GM10248 (cell line): Measurements from ENCODE around the gene SMURF1.

Source experiments
- CTCF ChIA-PET: fragments of 300-600 bp; sonication (Branson Sonifier 250); formaldehyde crosslinking; extraction: SDS; loops from one replicate; lab custom pipeline; 2021; ENCODE audit warnings: antibody characterized with exemption; lab: Yijun Ruan, JAX
- POLR2A ChIA-PET: fragments of 350-650 bp; sonication (Branson Sonifier 250); formaldehyde crosslinking; extraction: SDS; loops from one replicate; lab custom pipeline; 2020; ENCODE audit warnings: antibody characterized with exemption; lab: Yijun Ruan, JAX
- DNase-seq: peaks from one replicate; pipeline ENCODE4 v3.0.0; 2012; ENCODE audit errors: extremely low spot score
- CTCF ChIP-seq: IDR thresholded peaks from 2 replicates; pipeline ENCODE4 v1.5.1; 2012; ENCODE audit warnings: mild to moderate bottlenecking, low read depth; ENCODE audit errors: extremely low read depth, missing control alignments, control extremely low read depth

The SMURF1 gene

GRCh38 chr7:99143521-99143852 is 421 bp downstream of the SMURF1 start:
- no peak for TF ChIP-seq CTCF
- no peak for DNase-seq
- CTCF ChIA-PET = no interaction called here
- POLR2A ChIA-PET = no interaction called here

GRCh38 chr7:99142727-99143520 is 984 bp downstream of the SMURF1 start:
- ChIA-PET POLR2A (interaction anchor here (0.6 kb wide), 1 partner anchor 31 kb away, joined by 10 read pairs; no protein-coding TSS in a partner anchor), CTCF (interaction anchor here (1.4 kb wide), 1 partner anchor 9 kb away, joined by 3 read pairs; no protein-coding TSS in a partner anchor)
- peak; percentile 88 for DNase-seq
- TF ChIP-seq CTCF = no peak

GRCh38 chr7:99141841-99142726 is 1.8 kb downstream of the SMURF1 start:
- TF ChIP-seq CTCF = no peak
- ChIA-PET POLR2A (interaction anchor here (0.6 kb wide), 1 partner anchor 69 kb away, joined by 3 read pairs; no protein-coding TSS in a partner anchor), CTCF (interaction anchor here (0.9 to 2.0 kb wide), 3 partner anchors 8 to 22 kb away, joined by 3 to 5 read pairs (median 3); no protein-coding TSS in a partner anchor)
- DNase-seq = peak; percentile 32

GRCh38 chr7:99141334-99141733 is 2.6 kb downstream of the SMURF1 start:
- CTCF ChIA-PET = interaction anchor here (0.9 to 2.0 kb wide), 2 partner anchors 11 to 21 kb away, joined by 3 to 5 read pairs; no protein-coding TSS in a partner anchor
- TF ChIP-seq CTCF = no peak
- DNase-seq = no peak
- POLR2A ChIA-PET = interaction anchor here (0.6 kb wide), 1 partner anchor 68 kb away, joined by 3 read pairs; no protein-coding TSS in a partner anchor

- ChIA-PET CTCF (interaction anchor here (2.0 kb wide), 1 partner anchor 10 kb away, joined by 5 read pairs; no protein-coding TSS in a partner anchor), POLR2A (no interaction called here)
- no peak for DNase-seq
- TF ChIP-seq CTCF = no peak
Observed at GRCh38 chr7:99140813-99141212, 3.1 kb downstream of the SMURF1 start.

GRCh38 chr7:99139036-99139435 is 4.9 kb downstream of the SMURF1 start:
- no peak for DNase-seq
- CTCF ChIA-PET = no interaction called here
- POLR2A ChIA-PET = no interaction called here
- TF ChIP-seq CTCF = no peak
